ENCODE results near the gene DDAH1.

DNA sequence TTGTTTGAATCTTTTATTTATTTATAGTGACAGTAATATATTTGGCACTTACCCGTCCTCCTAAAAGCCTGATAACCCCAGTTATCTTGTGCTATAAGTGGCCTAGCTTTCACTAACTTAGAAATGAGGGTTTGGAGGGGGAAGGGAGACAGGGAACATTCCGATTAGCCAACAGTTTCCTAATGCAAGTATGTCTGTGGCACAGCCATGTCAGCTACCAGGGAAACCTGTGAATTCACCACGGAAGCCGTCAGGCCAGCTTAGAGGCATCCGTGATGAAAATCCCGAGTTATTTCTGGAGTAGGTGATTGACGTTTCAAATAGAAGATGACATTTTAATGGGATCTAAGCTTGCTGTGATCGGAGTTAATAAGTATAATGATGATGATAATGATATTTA, 149.2 kb downstream of the DDAH1 start:
- TF ChIP-seq, protein P1, sequence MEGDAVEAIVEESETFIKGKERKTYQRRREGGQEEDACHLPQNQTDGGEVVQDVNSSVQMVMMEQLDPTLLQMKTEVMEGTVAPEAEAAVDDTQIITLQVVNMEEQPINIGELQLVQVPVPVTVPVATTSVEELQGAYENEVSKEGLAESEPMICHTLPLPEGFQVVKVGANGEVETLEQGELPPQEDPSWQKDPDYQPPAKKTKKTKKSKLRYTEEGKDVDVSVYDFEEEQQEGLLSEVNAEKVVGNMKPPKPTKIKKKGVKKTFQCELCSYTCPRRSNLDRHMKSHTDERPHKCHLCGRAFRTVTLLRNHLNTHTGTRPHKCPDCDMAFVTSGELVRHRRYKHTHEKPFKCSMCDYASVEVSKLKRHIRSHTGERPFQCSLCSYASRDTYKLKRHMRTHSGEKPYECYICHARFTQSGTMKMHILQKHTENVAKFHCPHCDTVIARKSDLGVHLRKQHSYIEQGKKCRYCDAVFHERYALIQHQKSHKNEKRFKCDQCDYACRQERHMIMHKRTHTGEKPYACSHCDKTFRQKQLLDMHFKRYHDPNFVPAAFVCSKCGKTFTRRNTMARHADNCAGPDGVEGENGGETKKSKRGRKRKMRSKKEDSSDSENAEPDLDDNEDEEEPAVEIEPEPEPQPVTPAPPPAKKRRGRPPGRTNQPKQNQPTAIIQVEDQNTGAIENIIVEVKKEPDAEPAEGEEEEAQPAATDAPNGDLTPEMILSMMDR (IDR thresholded peaks at IDR 0.05; ENCODE audit: low read depth, low read length) = no peak
- no peak for TF ChIP-seq EZH2phosphoT487 (IDR thresholded peaks at IDR 0.05; ENCODE audit: low read depth)
